Measurements from ENCODE around the gene GRK7.

Gene GRK7, protein sequence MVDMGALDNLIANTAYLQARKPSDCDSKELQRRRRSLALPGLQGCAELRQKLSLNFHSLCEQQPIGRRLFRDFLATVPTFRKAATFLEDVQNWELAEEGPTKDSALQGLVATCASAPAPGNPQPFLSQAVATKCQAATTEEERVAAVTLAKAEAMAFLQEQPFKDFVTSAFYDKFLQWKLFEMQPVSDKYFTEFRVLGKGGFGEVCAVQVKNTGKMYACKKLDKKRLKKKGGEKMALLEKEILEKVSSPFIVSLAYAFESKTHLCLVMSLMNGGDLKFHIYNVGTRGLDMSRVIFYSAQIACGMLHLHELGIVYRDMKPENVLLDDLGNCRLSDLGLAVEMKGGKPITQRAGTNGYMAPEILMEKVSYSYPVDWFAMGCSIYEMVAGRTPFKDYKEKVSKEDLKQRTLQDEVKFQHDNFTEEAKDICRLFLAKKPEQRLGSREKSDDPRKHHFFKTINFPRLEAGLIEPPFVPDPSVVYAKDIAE (N-terminal part only)

DNA sequence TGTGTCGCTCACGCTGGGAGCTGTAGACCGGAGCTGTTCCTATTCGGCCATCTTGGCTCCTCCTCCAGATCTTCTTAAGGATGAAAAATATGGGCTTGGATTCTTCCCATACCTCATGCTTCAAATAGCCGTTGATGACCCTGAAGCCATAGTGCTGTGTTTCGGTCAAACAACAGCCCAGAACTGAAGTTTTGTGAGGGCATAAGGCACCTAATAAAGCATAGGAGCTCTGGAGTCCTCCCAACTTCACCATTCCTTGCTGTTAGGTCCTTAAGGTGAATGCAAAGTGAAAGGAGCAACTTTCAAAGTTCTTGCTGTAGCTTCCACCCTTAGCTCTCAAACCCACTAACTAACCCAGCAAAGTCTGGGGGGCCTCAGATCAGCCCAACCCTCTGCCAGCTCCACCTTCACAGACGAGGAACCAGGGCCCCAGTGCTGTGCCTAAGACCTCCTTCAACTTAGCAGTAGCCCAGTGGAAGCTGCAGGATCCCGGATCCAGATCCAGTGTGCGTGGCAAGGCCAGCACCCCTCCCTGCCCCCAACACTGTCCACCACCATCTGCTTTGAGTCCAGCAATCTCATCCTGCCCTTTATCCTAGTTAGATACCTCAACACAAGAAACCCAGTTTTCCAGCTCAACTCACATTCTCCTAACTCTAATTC lies at the start of gene GRK7:
TSS of gene GRK7 (plus strand) at position 321 of the 663 bp plus-strand sequence. CDS start 14,877 bp downstream, outside the sequence.
- no peaks in the 10 kb centered on the region for H3K9me3 ChIP-seq (ENCODE audit: control insufficient read depth, low read depth, low read length)
- peak within 1 kb of the TSS; percentile 40 for H3K4me3 ChIP-seq (ENCODE audit: low read length)
- no peak within 1 kb of the TSS for H3K27ac ChIP-seq (ENCODE audit: low read length)
- H3K9ac ChIP-seq (ENCODE audit: low read length): no peak within 1 kb of the TSS
- H3K4me1 ChIP-seq (ENCODE audit: control insufficient read depth, low read depth, low read length): no peaks in the 10 kb centered on the region
- H3K27me3 ChIP-seq (ENCODE audit: control insufficient read depth, insufficient read depth, low read length): peaks cover 15% of the 10 kb centered on the region
- no peaks in the 10 kb centered on the region for H3K36me3 ChIP-seq (ENCODE audit: control insufficient read depth, low read depth, low read length)

DNA sequence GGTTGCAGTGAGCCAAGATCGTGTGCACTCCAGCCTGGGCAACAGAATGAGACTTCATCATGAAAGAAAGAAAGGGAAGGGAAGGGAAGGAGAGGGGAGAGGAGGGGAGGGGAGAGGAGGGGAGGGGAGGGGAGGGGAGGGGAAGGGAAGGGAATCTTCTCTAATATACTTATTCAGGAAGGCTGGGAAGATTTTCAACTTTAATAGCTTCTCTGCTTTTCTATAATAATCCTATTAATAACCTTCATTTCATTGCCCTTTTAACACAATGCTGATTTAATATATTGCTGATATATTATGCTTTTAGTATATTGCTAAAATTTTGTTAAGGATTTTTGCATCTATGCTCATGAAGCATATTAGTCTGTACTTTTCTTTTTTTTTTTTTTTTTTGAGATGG lies 48.5 kb upstream of the GRK7 start:
- H3K4me1 ChIP-seq (ENCODE audit: control insufficient read depth, low read depth, low read length): no peaks in the 10 kb centered on the region
- H3K4me3 ChIP-seq (ENCODE audit: low read length): no peak overlapping the region
- H3K36me3 ChIP-seq (ENCODE audit: control insufficient read depth, low read depth, low read length): no peaks in the 10 kb centered on the region
- H3K27ac ChIP-seq (ENCODE audit: low read length): no peak overlapping the region
- no peaks in the 10 kb centered on the region for H3K27me3 ChIP-seq (ENCODE audit: control insufficient read depth, insufficient read depth, low read length)
- H3K9me3 ChIP-seq (ENCODE audit: control insufficient read depth, low read depth, low read length): no peaks in the 10 kb centered on the region
- no peak overlapping the region for H3K9ac ChIP-seq (ENCODE audit: low read length)

DNA sequence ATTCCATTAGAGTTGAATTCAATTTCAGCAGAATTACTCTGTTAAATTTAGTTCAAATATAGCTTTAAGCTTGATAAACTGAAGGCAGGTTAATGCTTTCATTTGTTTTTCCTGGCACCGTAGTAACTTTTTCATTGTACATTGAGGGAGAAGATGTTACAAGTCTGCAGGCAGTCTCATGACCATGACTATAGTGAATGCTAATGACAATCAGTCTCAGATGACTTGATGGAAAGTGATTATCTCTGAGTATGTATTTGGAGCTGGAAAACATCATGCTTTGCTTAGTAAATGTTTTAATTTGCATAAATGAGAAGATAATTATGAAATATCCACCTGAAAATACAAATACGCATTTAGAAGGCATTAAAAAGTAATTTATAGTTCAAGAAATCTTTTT lies 41.1 kb upstream of the GRK7 start:
- no peak overlapping the region for H3K27ac ChIP-seq (ENCODE audit: low read length)
- no peaks in the 10 kb centered on the region for H3K36me3 ChIP-seq (ENCODE audit: control insufficient read depth, low read depth, low read length)
- H3K27me3 ChIP-seq (ENCODE audit: control insufficient read depth, insufficient read depth, low read length): no peaks in the 10 kb centered on the region
- no peaks in the 10 kb centered on the region for H3K4me1 ChIP-seq (ENCODE audit: control insufficient read depth, low read depth, low read length)
- no peak overlapping the region for H3K4me3 ChIP-seq (ENCODE audit: low read length)
- H3K9ac ChIP-seq (ENCODE audit: low read length): no peak overlapping the region
- no peaks in the 10 kb centered on the region for H3K9me3 ChIP-seq (ENCODE audit: control insufficient read depth, low read depth, low read length)

GRCh38 chr3:141722648-141723047 lies 40.6 kb upstream of the GRK7 start:
- Histone ChIP-seq H3K36me3 (ENCODE audit: control insufficient read depth, low read depth, low read length) (no peaks in the 10 kb centered on the region), H3K4me3 (ENCODE audit: low read length) (no peak overlapping the region), H3K27me3 (ENCODE audit: control insufficient read depth, insufficient read depth, low read length) (no peaks in the 10 kb centered on the region)

DNA sequence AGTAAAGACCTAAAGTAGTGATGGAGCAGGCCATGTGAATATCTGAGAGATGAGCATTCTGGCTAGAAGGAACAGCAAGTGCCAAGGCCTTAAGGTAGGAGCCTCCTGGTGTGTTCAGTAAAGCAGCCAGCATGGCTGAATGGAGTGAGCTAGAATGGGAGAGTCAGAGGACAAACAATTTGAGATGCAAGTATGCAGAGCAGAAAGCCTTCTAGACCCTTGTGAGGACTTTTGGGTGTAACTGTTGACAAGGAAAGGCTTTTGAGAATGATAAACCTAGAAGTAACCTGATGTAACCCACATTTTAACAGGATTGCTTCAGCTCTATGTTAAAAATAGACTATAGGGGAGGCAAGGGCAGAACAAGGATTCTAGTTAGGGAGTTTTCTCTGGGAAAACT lies 40.0 kb upstream of the GRK7 start:
- Histone ChIP-seq H3K4me1 (ENCODE audit: control insufficient read depth, low read depth, low read length) (no peaks in the 10 kb centered on the region), H3K9ac (ENCODE audit: low read length) (no peak overlapping the region), H3K36me3 (ENCODE audit: control insufficient read depth, low read depth, low read length) (no peaks in the 10 kb centered on the region), H3K27me3 (ENCODE audit: control insufficient read depth, insufficient read depth, low read length) (no peaks in the 10 kb centered on the region), H3K27ac (ENCODE audit: low read length) (no peak overlapping the region), H3K4me3 (ENCODE audit: low read length) (no peak overlapping the region), H3K9me3 (ENCODE audit: control insufficient read depth, low read depth, low read length) (no peaks in the 10 kb centered on the region)

More at GRCh38 chr3:141722648-141723047, 40.6 kb upstream of the GRK7 start:
- Histone ChIP-seq H3K9me3 (ENCODE audit: control insufficient read depth, low read depth, low read length) (no peaks in the 10 kb centered on the region), H3K4me1 (ENCODE audit: control insufficient read depth, low read depth, low read length) (no peaks in the 10 kb centered on the region), H3K27ac (ENCODE audit: low read length) (no peak overlapping the region), H3K9ac (ENCODE audit: low read length) (no peak overlapping the region)

DNA sequence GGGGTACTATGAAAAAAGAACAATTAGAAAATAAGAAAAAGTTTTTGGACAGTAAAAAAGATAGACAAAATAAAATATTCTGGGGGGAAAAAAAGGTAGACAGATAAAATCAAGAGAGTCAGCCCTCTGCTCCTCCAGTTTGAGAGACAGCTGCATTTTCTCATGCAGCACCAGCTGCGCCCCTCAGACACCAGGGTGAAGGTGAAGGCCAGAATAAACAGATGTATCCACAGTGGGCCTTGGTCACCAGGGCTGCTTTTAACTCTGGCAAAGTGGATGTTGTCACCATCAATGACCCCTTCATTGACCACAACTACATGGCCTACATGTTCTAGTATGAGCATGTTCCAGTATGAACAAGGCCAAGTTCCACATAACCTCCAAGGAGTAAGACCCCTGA lies 39.0 kb upstream of the GRK7 start:
- no peaks in the 10 kb centered on the region for H3K27me3 ChIP-seq (ENCODE audit: control insufficient read depth, insufficient read depth, low read length)
- no peaks in the 10 kb centered on the region for H3K4me1 ChIP-seq (ENCODE audit: control insufficient read depth, low read depth, low read length)
- H3K4me3 ChIP-seq (ENCODE audit: low read length): no peak overlapping the region
- H3K9ac ChIP-seq (ENCODE audit: low read length): no peak overlapping the region
- H3K9me3 ChIP-seq (ENCODE audit: control insufficient read depth, low read depth, low read length): no peaks in the 10 kb centered on the region
- no peak overlapping the region for H3K27ac ChIP-seq (ENCODE audit: low read length)
- H3K36me3 ChIP-seq (ENCODE audit: control insufficient read depth, low read depth, low read length): no peaks in the 10 kb centered on the region

DNA sequence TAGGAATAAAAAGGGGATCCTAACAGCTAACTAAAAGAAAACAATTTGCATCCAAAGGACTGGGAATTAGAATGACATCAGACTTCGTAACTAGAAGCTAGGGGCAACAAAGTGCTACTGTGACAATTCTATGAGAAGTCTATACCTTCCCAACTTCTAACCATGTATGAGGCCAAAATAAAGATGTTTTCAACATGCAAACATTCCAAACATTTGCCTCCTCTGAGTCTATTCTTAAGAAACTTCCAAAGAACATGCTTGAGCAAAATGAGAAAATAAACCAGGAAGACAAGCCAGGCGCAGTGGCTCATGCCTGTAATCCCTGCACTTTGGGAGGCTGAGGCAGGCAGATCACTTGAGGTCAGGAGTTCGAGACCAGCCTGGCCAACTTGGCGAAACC lies 38.2 kb upstream of the GRK7 start:
- Histone ChIP-seq H3K36me3 (ENCODE audit: control insufficient read depth, low read depth, low read length) (no peaks in the 10 kb centered on the region), H3K9me3 (ENCODE audit: control insufficient read depth, low read depth, low read length) (no peaks in the 10 kb centered on the region), H3K4me3 (ENCODE audit: low read length) (no peak overlapping the region), H3K27ac (ENCODE audit: low read length) (no peak overlapping the region), H3K9ac (ENCODE audit: low read length) (no peak overlapping the region), H3K27me3 (ENCODE audit: control insufficient read depth, insufficient read depth, low read length) (no peaks in the 10 kb centered on the region), H3K4me1 (ENCODE audit: control insufficient read depth, low read depth, low read length) (no peaks in the 10 kb centered on the region)

- H3K27me3 ChIP-seq (ENCODE audit: control insufficient read depth, insufficient read depth, low read length): no peaks in the 10 kb centered on the region
- no peak overlapping the region for H3K4me3 ChIP-seq (ENCODE audit: low read length)
- H3K27ac ChIP-seq (ENCODE audit: low read length): no peak overlapping the region
- no peaks in the 10 kb centered on the region for H3K4me1 ChIP-seq (ENCODE audit: control insufficient read depth, low read depth, low read length)
- no peaks in the 10 kb centered on the region for H3K9me3 ChIP-seq (ENCODE audit: control insufficient read depth, low read depth, low read length)
- H3K9ac ChIP-seq (ENCODE audit: low read length): no peak overlapping the region
- H3K36me3 ChIP-seq (ENCODE audit: control insufficient read depth, low read depth, low read length): no peaks in the 10 kb centered on the region
Observed at GRCh38 chr3:141726483-141726882, 36.7 kb upstream of the GRK7 start.

DNA sequence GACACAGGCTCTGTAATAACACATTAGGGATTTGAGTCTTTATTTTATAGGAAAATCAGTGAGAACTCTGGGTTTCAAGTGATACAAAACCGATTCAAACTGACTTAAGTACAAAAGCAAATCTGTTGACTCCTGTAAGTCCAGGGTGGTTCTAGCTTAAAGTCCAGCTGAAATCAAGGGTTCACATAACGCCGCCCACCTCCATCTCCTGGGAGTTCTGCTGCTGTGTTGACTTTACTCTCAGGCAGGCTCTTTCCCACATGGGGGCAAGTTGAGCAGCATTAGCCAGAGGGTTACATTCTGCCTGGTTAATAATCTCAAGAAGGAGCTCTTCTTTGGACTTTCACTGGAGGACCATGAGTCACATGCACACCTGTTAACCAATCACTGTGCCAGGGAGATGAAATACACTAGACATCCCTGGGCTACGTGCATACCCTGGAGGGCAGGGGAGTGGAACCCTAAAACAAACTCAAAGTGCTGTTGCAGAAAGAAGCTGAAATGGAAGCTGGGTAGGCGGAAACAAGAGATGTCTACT lies 34.8 kb upstream of the GRK7 start:
- Histone ChIP-seq H3K27ac (ENCODE audit: low read length) (no peak overlapping the region), H3K4me3 (ENCODE audit: low read length) (no peak overlapping the region), H3K27me3 (ENCODE audit: control insufficient read depth, insufficient read depth, low read length) (no peaks in the 10 kb centered on the region), H3K4me1 (ENCODE audit: control insufficient read depth, low read depth, low read length) (no peaks in the 10 kb centered on the region), H3K36me3 (ENCODE audit: control insufficient read depth, low read depth, low read length) (no peaks in the 10 kb centered on the region), H3K9ac (ENCODE audit: low read length) (no peak overlapping the region), H3K9me3 (ENCODE audit: control insufficient read depth, low read depth, low read length) (no peaks in the 10 kb centered on the region)

DNA sequence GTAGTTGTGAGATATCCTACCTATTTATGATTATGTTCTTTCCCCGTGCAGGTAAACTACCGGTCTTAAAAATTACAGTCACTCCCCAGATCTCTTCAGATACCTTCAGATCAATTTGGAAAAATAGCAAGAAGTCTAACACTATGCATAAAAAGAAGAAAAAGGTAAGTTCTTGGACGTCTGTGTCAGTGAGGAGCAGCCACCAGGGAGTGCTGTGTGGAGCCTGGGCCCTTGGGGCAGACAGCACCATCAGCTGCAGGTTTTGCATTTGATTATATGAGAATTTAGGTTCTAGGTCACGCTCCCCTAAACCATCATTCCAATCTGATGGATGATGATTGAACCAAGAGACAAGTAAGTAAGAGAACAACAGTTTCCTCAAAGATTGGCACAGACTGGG lies 34.0 kb upstream of the GRK7 start:
- no peaks in the 10 kb centered on the region for H3K4me1 ChIP-seq (ENCODE audit: control insufficient read depth, low read depth, low read length)
- H3K9me3 ChIP-seq (ENCODE audit: control insufficient read depth, low read depth, low read length): no peaks in the 10 kb centered on the region
- H3K4me3 ChIP-seq (ENCODE audit: low read length): no peak overlapping the region
- H3K27me3 ChIP-seq (ENCODE audit: control insufficient read depth, insufficient read depth, low read length): no peaks in the 10 kb centered on the region
- H3K36me3 ChIP-seq (ENCODE audit: control insufficient read depth, low read depth, low read length): no peaks in the 10 kb centered on the region
- no peak overlapping the region for H3K9ac ChIP-seq (ENCODE audit: low read length)
- no peak overlapping the region for H3K27ac ChIP-seq (ENCODE audit: low read length)

DNA sequence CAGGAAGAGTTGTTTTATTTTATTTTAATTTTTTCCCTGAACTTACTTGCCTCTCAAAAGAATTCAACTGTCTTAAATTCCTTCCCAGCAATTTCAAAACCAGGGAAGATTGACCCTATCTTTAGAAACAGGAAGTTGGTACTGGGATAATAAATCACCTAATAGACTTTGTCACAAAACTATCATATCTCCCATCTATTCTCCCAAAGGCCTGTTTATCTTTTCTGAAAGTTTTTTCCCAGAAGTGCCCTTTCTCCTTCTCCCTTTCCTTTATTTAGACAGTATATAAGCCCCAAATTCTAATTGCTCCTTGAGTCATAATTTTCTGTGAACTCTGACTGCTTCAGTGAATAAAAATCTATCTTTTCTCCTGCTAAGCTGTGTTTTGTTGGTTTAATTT lies 28.0 kb upstream of the GRK7 start:
- Histone ChIP-seq H3K27me3 (ENCODE audit: control insufficient read depth, insufficient read depth, low read length) (no peaks in the 10 kb centered on the region), H3K27ac (ENCODE audit: low read length) (no peak overlapping the region), H3K4me1 (ENCODE audit: control insufficient read depth, low read depth, low read length) (peaks cover 7% of the 10 kb centered on the region), H3K4me3 (ENCODE audit: low read length) (no peak overlapping the region), H3K9ac (ENCODE audit: low read length) (no peak overlapping the region), H3K9me3 (ENCODE audit: control insufficient read depth, low read depth, low read length) (no peaks in the 10 kb centered on the region), H3K36me3 (ENCODE audit: control insufficient read depth, low read depth, low read length) (no peaks in the 10 kb centered on the region)

Measured in iPS-18a (cell line).